ENCODE measurements around the gene PRKAR1A.

PRKAR1A gene

GRCh38 chr17:68541816-68542215 is 29.6 kb downstream of the PRKAR1A start:
- DNase-seq (ENCODE audit: low read depth in 2 of 3, low spot score in 1 of 3) = no peak

- no peak for DNase-seq (ENCODE audit: low read depth in 2 of 3, low spot score in 1 of 3)
Measured at GRCh38 chr17:68542698-68543463, 30.7 kb downstream of the PRKAR1A start.

GRCh38 chr17:68544111-68544915 is 32.1 kb downstream of the PRKAR1A start:
- DNase-seq (ENCODE audit: low read depth in 2 of 3, low spot score in 1 of 3) = no peak

GRCh38 chr17:68556551-68556950 is 44.3 kb downstream of the PRKAR1A start:
- DNase-seq (ENCODE audit: low read depth in 2 of 3, low spot score in 1 of 3) = no peak

- DNase-seq (ENCODE audit: low read depth in 2 of 3, low spot score in 1 of 3) = no peak
Measured at GRCh38 chr17:68559316-68559715, 47.1 kb downstream of the PRKAR1A start.

- no peak for DNase-seq (ENCODE audit: low read depth in 2 of 3, low spot score in 1 of 3)
Measured at GRCh38 chr17:68560966-68561720, 48.9 kb downstream of the PRKAR1A start.

- no peak for DNase-seq (ENCODE audit: low read depth in 2 of 3, low spot score in 1 of 3)
Measured at GRCh38 chr17:68562736-68563135, 50.5 kb downstream of the PRKAR1A start.

GRCh38 chr17:68564415-68565111 is 52.3 kb downstream of the PRKAR1A start:
- no peak for DNase-seq (ENCODE audit: low read depth in 2 of 3, low spot score in 1 of 3)

GRCh38 chr17:68565661-68566441 is 53.6 kb downstream of the PRKAR1A start:
- no peak for DNase-seq (ENCODE audit: low read depth in 2 of 3, low spot score in 1 of 3)

GRCh38 chr17:68566442-68566738 is 54.2 kb downstream of the PRKAR1A start:
- DNase-seq (ENCODE audit: low read depth in 2 of 3, low spot score in 1 of 3) = no peak

GRCh38 chr17:68567035-68567434 is 54.8 kb downstream of the PRKAR1A start:
- DNase-seq (ENCODE audit: low read depth in 2 of 3, low spot score in 1 of 3) = no peak

- no peak for DNase-seq (ENCODE audit: low read depth in 2 of 3, low spot score in 1 of 3)
Measured at GRCh38 chr17:68567581-68567980, 55.4 kb downstream of the PRKAR1A start.

- DNase-seq (ENCODE audit: low read depth in 2 of 3, low spot score in 1 of 3) = no peak
Measured at GRCh38 chr17:68568581-68568980, 56.4 kb downstream of the PRKAR1A start.

- no peak for DNase-seq (ENCODE audit: low read depth in 2 of 3, low spot score in 1 of 3)
Measured at GRCh38 chr17:68569346-68569745, 57.1 kb downstream of the PRKAR1A start.

- no peak for DNase-seq (ENCODE audit: low read depth in 2 of 3, low spot score in 1 of 3)
Measured at GRCh38 chr17:68570526-68570925, 58.3 kb downstream of the PRKAR1A start.

GRCh38 chr17:68572138-68572842 is 60.1 kb downstream of the PRKAR1A start:
- no peak for DNase-seq (ENCODE audit: low read depth in 2 of 3, low spot score in 1 of 3)

- no peak for DNase-seq (ENCODE audit: low read depth in 2 of 3, low spot score in 1 of 3)
Measured at GRCh38 chr17:68573338-68573737, 61.1 kb downstream of the PRKAR1A start.

GRCh38 chr17:68576137-68576536 is 63.9 kb downstream of the PRKAR1A start:
- no peak for DNase-seq (ENCODE audit: low read depth in 2 of 3, low spot score in 1 of 3)

GRCh38 chr17:68576811-68577496 is 64.7 kb downstream of the PRKAR1A start:
- DNase-seq (ENCODE audit: low read depth in 2 of 3, low spot score in 1 of 3) = no peak

Measured in stimulated activated CD4-positive, alpha-beta T cell treated with anti-CD3 and anti-CD28 coated beads, Interleukin-12 subunit alpha, Interleukin-12 subunit beta, amount 100 ng/mL, for 48 hours (primary cell).